Mucosa of stomach (tissue), 1 donor: ENCODE results near the gene CDKAL1.
A peak's percentile ranks its signal among the peaks of the same experiment; 100 is the strongest.
"Not testable (repeated sequence)": the region's sequence is repeated elsewhere in the genome, so short reads cannot be mapped to it uniquely, and the experiment has no call there.

Experiments
- H3K27me3 ChIP-seq: one replicate; pipeline ENCODE4 v1.7.0; 2013; ENCODE audit warnings: mild to moderate bottlenecking, low read length; ENCODE audit not compliant: control insufficient read depth, insufficient read depth
- H3K36me3 ChIP-seq: one replicate; pipeline ENCODE4 v1.7.0; 2013; ENCODE audit warnings: low read length; ENCODE audit not compliant: control insufficient read depth, insufficient read depth
- H3K4me1 ChIP-seq: one replicate; pipeline ENCODE4 v1.7.0; 2013; ENCODE audit warnings: mild to moderate bottlenecking, low read length; ENCODE audit not compliant: control insufficient read depth, insufficient read depth
- H3K4me3 ChIP-seq: one replicate; pipeline ENCODE4 v1.7.0; 2013; ENCODE audit warnings: low read length
- H3K9ac ChIP-seq: one replicate; pipeline ENCODE4 v1.7.0; 2013; ENCODE audit warnings: mild to moderate bottlenecking, low read length, moderate library complexity
- H3K9me3 ChIP-seq: one replicate; pipeline ENCODE4 v1.7.0; 2013; ENCODE audit warnings: mild to moderate bottlenecking, low read length, moderate library complexity; ENCODE audit not compliant: control insufficient read depth
- donor health status: Pancreatic carcinoma.

The CDKAL1 gene

GRCh38 chr6:20534295-20535262, at the start of gene CDKAL1:
Gene CDKAL1, plus strand, starts transcription at chr6:20534457. Its CDS starts 11,894 bp downstream, at chr6:20546351.
- no peaks in the 10 kb centered on the region for H3K4me1 ChIP-seq
- peak within 1 kb of the TSS; percentile 87 for H3K4me3 ChIP-seq
- H3K9me3 ChIP-seq, result no peaks in the 10 kb centered on the region
- no peaks in the 10 kb centered on the region for H3K36me3 ChIP-seq
- H3K27me3 ChIP-seq, result no peaks in the 10 kb centered on the region
- H3K9ac ChIP-seq, result peak within 1 kb of the TSS; percentile 89

- Histone ChIP-seq H3K36me3 (no peaks in the 10 kb centered on the region), H3K4me1 (no peaks in the 10 kb centered on the region), H3K4me3 (no peak overlapping the region), H3K9me3 (no peaks in the 10 kb centered on the region), H3K9ac (no peak overlapping the region), H3K27me3 (no peaks in the 10 kb centered on the region)
Observed at GRCh38 chr6:20486641-20487040, 47.6 kb upstream of the CDKAL1 start.

GRCh38 chr6:20487669-20488375, 46.4 kb upstream of the CDKAL1 start:
- H3K4me3 ChIP-seq, result no peak overlapping the region
- H3K9ac ChIP-seq, result no peak overlapping the region
- H3K36me3 ChIP-seq, result no peaks in the 10 kb centered on the region
- H3K27me3 ChIP-seq, result no peaks in the 10 kb centered on the region
- no peaks in the 10 kb centered on the region for H3K4me1 ChIP-seq
- H3K9me3 ChIP-seq, result no peaks in the 10 kb centered on the region

GRCh38 chr6:20490591-20490990, 43.7 kb upstream of the CDKAL1 start:
- H3K9me3 ChIP-seq, result no peaks in the 10 kb centered on the region
- no peaks in the 10 kb centered on the region for H3K4me1 ChIP-seq
- H3K9ac ChIP-seq, result no peak overlapping the region
- no peaks in the 10 kb centered on the region for H3K27me3 ChIP-seq
- no peaks in the 10 kb centered on the region for H3K36me3 ChIP-seq
- no peak overlapping the region for H3K4me3 ChIP-seq

- no peaks in the 10 kb centered on the region for H3K4me1 ChIP-seq
- no peak overlapping the region for H3K4me3 ChIP-seq
- no peak overlapping the region for H3K9ac ChIP-seq
- H3K9me3 ChIP-seq, result no peaks in the 10 kb centered on the region
- no peaks in the 10 kb centered on the region for H3K27me3 ChIP-seq
- no peaks in the 10 kb centered on the region for H3K36me3 ChIP-seq
Observed at GRCh38 chr6:20492099-20492498, 42.2 kb upstream of the CDKAL1 start.

GRCh38 chr6:20497216-20498040, 36.8 kb upstream of the CDKAL1 start:
- Histone ChIP-seq H3K36me3 (no peaks in the 10 kb centered on the region), H3K27me3 (no peaks in the 10 kb centered on the region), H3K9me3 (no peaks in the 10 kb centered on the region), H3K9ac (no peak overlapping the region), H3K4me3 (no peak overlapping the region), H3K4me1 (no peaks in the 10 kb centered on the region)

GRCh38 chr6:20498041-20498385, 36.2 kb upstream of the CDKAL1 start:
- H3K27me3 ChIP-seq, result no peaks in the 10 kb centered on the region
- no peaks in the 10 kb centered on the region for H3K4me1 ChIP-seq
- H3K9me3 ChIP-seq, result no peaks in the 10 kb centered on the region
- no peak overlapping the region for H3K4me3 ChIP-seq
- no peak overlapping the region for H3K9ac ChIP-seq
- H3K36me3 ChIP-seq, result no peaks in the 10 kb centered on the region

GRCh38 chr6:20509212-20509611, 25.0 kb upstream of the CDKAL1 start:
- Histone ChIP-seq H3K9ac (no peak overlapping the region), H3K4me1 (no peaks in the 10 kb centered on the region), H3K9me3 (no peaks in the 10 kb centered on the region), H3K27me3 (no peaks in the 10 kb centered on the region), H3K36me3 (no peaks in the 10 kb centered on the region), H3K4me3 (no peak overlapping the region)

GRCh38 chr6:20511852-20512251, 22.4 kb upstream of the CDKAL1 start:
- no peaks in the 10 kb centered on the region for H3K9me3 ChIP-seq
- no peaks in the 10 kb centered on the region for H3K36me3 ChIP-seq
- H3K9ac ChIP-seq, result no peak overlapping the region
- H3K27me3 ChIP-seq, result no peaks in the 10 kb centered on the region
- no peak overlapping the region for H3K4me3 ChIP-seq
- no peaks in the 10 kb centered on the region for H3K4me1 ChIP-seq

GRCh38 chr6:20525208-20525607, 9.0 kb upstream of the CDKAL1 start:
- not testable (repeated sequence) for H3K9ac ChIP-seq, H3K4me1 ChIP-seq, H3K27me3 ChIP-seq, H3K36me3 ChIP-seq, H3K9me3 ChIP-seq, H3K4me3 ChIP-seq

- H3K27me3 ChIP-seq, H3K9me3 ChIP-seq, H3K9ac ChIP-seq, H3K36me3 ChIP-seq, H3K4me3 ChIP-seq, H3K4me1 ChIP-seq: not testable (repeated sequence)
Observed at GRCh38 chr6:20529086-20529448, 5.2 kb upstream of the CDKAL1 start.

GRCh38 chr6:20532881-20533280, 1.4 kb upstream of the CDKAL1 start:
- no peaks in the 10 kb centered on the region for H3K27me3 ChIP-seq
- H3K9ac ChIP-seq, result no peak overlapping the region
- H3K4me1 ChIP-seq, result no peaks in the 10 kb centered on the region
- H3K9me3 ChIP-seq, result no peaks in the 10 kb centered on the region
- H3K4me3 ChIP-seq, result no peak overlapping the region
- H3K36me3 ChIP-seq, result no peaks in the 10 kb centered on the region
